SKM-1 (cell line): ENCODE measurements around the gene AR.
"Not testable (repeated sequence)": the region's sequence is repeated elsewhere in the genome, so short reads cannot be mapped to it uniquely, and the experiment has no call there.

Experiments
- DNase-seq: peaks from one replicate; lab custom pipeline; 2025; ENCODE audit not compliant: unreplicated experiment; lab: John Stamatoyannopoulos, UW

AR gene

GRCh38 chrX:67636532-67636931, 92.7 kb downstream of the AR start:
- no peak for DNase-seq

- not testable (repeated sequence) for DNase-seq
Measured at GRCh38 chrX:67637293-67637692, 93.5 kb downstream of the AR start.

- DNase-seq, result no peak
Measured at GRCh38 chrX:67648361-67648760, 104.5 kb downstream of the AR start.

- DNase-seq, result no peak
Measured at GRCh38 chrX:67651437-67652142, 107.8 kb downstream of the AR start.

GRCh38 chrX:67652543-67652942, 108.7 kb downstream of the AR start:
- no peak for DNase-seq

- DNase-seq, result no peak
Measured at GRCh38 chrX:67654301-67654700, 110.5 kb downstream of the AR start.

GRCh38 chrX:67665583-67665982, 121.8 kb downstream of the AR start:
- DNase-seq, result no peak

- DNase-seq, result not testable (repeated sequence)
Measured at GRCh38 chrX:67670717-67671116, 126.9 kb downstream of the AR start.

GRCh38 chrX:67673741-67674274, 130.0 kb downstream of the AR start:
- no peak for DNase-seq

- no peak for DNase-seq
Measured at GRCh38 chrX:67674741-67675140, 130.9 kb downstream of the AR start.

GRCh38 chrX:67684136-67684535, 140.3 kb downstream of the AR start:
- DNase-seq, result no peak

GRCh38 chrX:67692246-67692645, 148.4 kb downstream of the AR start:
- DNase-seq, result no peak

GRCh38 chrX:67693928-67694327, 150.1 kb downstream of the AR start:
- no peak for DNase-seq

GRCh38 chrX:67697452-67697851, 153.6 kb downstream of the AR start:
- DNase-seq, result no peak

- DNase-seq, result no peak
Measured at GRCh38 chrX:67700602-67701001, 156.8 kb downstream of the AR start.

GRCh38 chrX:67714004-67714403, 170.2 kb downstream of the AR start:
- DNase-seq, result no peak

GRCh38 chrX:67717571-67717970, 173.8 kb downstream of the AR start:
- DNase-seq, result no peak

GRCh38 chrX:67718926-67719325, 175.1 kb downstream of the AR start:
- DNase-seq, result no peak

GRCh38 chrX:67720344-67720743, 176.5 kb downstream of the AR start:
- DNase-seq, result no peak

GRCh38 chrX:67721321-67721720, 177.5 kb downstream of the AR start:
- no peak for DNase-seq

- no peak for DNase-seq
Measured at GRCh38 chrX:67723580-67724351, 179.9 kb downstream of the AR start.

GRCh38 chrX:67724359-67725110, 180.7 kb downstream of the AR start:
- no peak for DNase-seq
